Caco-2 (cell line): ENCODE data around the gene FAM3A. TPM values are rescaled to one million over a fixed set of nuclear protein-coding genes. Genes with fewer than 3 reads are reported as not detected.

Source experiments
- BruUV-seq: library from RNA; stranded (reverse); fragments of 400-500 nt; replicated peaks from 2 replicates; lab custom pipeline; 2021; lab: Mats Ljungman, UMichigan
- CTCF ChIA-PET: fragments of 300-600 bp; sonication (Branson Sonifier 250); formaldehyde crosslinking; loops from one replicate; lab custom pipeline; 2022; ENCODE audit warnings: antibody characterized with exemption; lab: Charles Lee
- POLR2A ChIA-PET: fragments of 300-600 bp; sonication (Branson Sonifier 250); formaldehyde crosslinking; loops from one replicate; lab custom pipeline; 2022; ENCODE audit warnings: antibody characterized with exemption; lab: Charles Lee
- DNase-seq, 2 experiments: peaks; one replicate each; pipeline versions ENCODE4 v3.0.0 to v3.0.0-alpha.2; 2020 to 2022
- H3K27me3 ChIP-seq: replicated peaks from 2 replicates; pipeline ENCODE4 v1.6.0; 2011; ENCODE audit warnings: low read length; ENCODE audit not compliant: control insufficient read depth, insufficient read depth
- H3K36me3 ChIP-seq: 2 replicates; pipeline ENCODE4 v1.5.1; 2011; ENCODE audit warnings: low read length; ENCODE audit not compliant: control insufficient read depth, insufficient read depth
- H3K4me1 ChIP-seq: fragments of 250-450 bp; sonication (Bioruptor Pico); 2 replicates; pipeline ENCODE4 v1.5.1; 2020; ENCODE audit warnings: mild to moderate bottlenecking
- H3K4me3 ChIP-seq: 2 replicates; pipeline ENCODE4 v1.5.1; 2011; ENCODE audit warnings: low read depth, mild to moderate bottlenecking, control low read depth, low read length
- H3K9me3 ChIP-seq: fragments of 250-450 bp; sonication (Bioruptor Pico); 2 replicates; pipeline ENCODE4 v1.5.1; 2020; ENCODE audit warnings: mild to moderate bottlenecking, moderate library complexity
- H3K27ac Mint-ChIP-seq: one replicate; pipeline ENCODE4 v1.8.0; 2022; ENCODE audit warnings: mixed read lengths; ENCODE audit not compliant: unreplicated experiment
- H3K27me3 Mint-ChIP-seq: one replicate; pipeline ENCODE4 v1.8.0; 2022; ENCODE audit warnings: mixed read lengths; ENCODE audit not compliant: insufficient read depth, unreplicated experiment
- H3K36me3 Mint-ChIP-seq: one replicate; pipeline ENCODE4 v1.8.0; 2022; ENCODE audit warnings: mild to moderate bottlenecking, mixed read lengths; ENCODE audit not compliant: insufficient read depth, unreplicated experiment
- H3K4me1 Mint-ChIP-seq: one replicate; pipeline ENCODE4 v1.8.0; 2022; ENCODE audit warnings: low read depth, mixed read lengths; ENCODE audit not compliant: unreplicated experiment
- H3K4me3 Mint-ChIP-seq: one replicate; pipeline ENCODE4 v1.8.0; 2022; ENCODE audit warnings: mild to moderate bottlenecking, moderate library complexity, mixed read lengths; ENCODE audit not compliant: unreplicated experiment
- H3K9me3 Mint-ChIP-seq: one replicate; pipeline ENCODE4 v1.8.0; 2022; ENCODE audit warnings: mixed read lengths; ENCODE audit not compliant: unreplicated experiment
- intact Hi-C: fragments of 100-400 bp; cut with micrococcal nuclease; formaldehyde crosslinking; loops from one replicate; pipeline ENCODE4 v1.10.0; 2022; ENCODE audit not compliant: unreplicated experiment
- total RNA-seq: library from RNA; stranded (reverse); gene quantifications from 2 replicates; pipeline ENCODE4 v1.2.3, GENCODE V29; 2022
- TF ChIP-seq, protein P1 (sequence below), 2 experiments: fragments of 200-600 bp in 1 of 2; IDR thresholded peaks; 1 replicate in 1 of 2; 2 replicates in 1 of 2; pipeline versions ENCODE4 v1.5.1 to v1.8.0; 2011 to 2022; ENCODE audit warnings: antibody characterized with exemption in 1 of 2, control low read depth in 1 of 2, inconsistent platforms in 1 of 2, low read depth in 1 of 2, low read length in 1 of 2, mild to moderate bottlenecking in 1 of 2, moderate library complexity in 1 of 2; ENCODE audit not compliant: insufficient read depth in 1 of 2, severe bottlenecking in 1 of 2, unreplicated experiment in 1 of 2

FAM3A gene
- total RNA-seq, 1 experiment from 2014 or later: 27.3 TPM

- CTCF ChIA-PET: no interaction called here
- no peaks in the 10 kb centered on the region for H3K9me3 ChIP-seq
- no peaks in the 10 kb centered on the region for H3K36me3 Mint-ChIP-seq
- H3K27me3 ChIP-seq: no peaks in the 10 kb centered on the region
- intact Hi-C loops: no loop called here
- no peak overlapping the region for H3K4me3 ChIP-seq
- no peaks in the 10 kb centered on the region for H3K27me3 Mint-ChIP-seq
- TF ChIP-seq, protein P1, sequence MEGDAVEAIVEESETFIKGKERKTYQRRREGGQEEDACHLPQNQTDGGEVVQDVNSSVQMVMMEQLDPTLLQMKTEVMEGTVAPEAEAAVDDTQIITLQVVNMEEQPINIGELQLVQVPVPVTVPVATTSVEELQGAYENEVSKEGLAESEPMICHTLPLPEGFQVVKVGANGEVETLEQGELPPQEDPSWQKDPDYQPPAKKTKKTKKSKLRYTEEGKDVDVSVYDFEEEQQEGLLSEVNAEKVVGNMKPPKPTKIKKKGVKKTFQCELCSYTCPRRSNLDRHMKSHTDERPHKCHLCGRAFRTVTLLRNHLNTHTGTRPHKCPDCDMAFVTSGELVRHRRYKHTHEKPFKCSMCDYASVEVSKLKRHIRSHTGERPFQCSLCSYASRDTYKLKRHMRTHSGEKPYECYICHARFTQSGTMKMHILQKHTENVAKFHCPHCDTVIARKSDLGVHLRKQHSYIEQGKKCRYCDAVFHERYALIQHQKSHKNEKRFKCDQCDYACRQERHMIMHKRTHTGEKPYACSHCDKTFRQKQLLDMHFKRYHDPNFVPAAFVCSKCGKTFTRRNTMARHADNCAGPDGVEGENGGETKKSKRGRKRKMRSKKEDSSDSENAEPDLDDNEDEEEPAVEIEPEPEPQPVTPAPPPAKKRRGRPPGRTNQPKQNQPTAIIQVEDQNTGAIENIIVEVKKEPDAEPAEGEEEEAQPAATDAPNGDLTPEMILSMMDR (IDR thresholded peaks at IDR 0.05; ENCODE audit: insufficient read depth in 1 of 2, low read depth in 1 of 2, low read length in 1 of 2, severe bottlenecking in 1 of 2, unreplicated experiment in 1 of 2): no peak
- H3K36me3 ChIP-seq: no peaks in the 10 kb centered on the region
- H3K4me1 ChIP-seq: no peaks in the 10 kb centered on the region
- peaks cover 6% of the 10 kb centered on the region for H3K4me1 Mint-ChIP-seq
- H3K27ac Mint-ChIP-seq: no peak overlapping the region
- H3K9me3 Mint-ChIP-seq: no peaks in the 10 kb centered on the region
- DNase-seq: no peak
- no peak overlapping the region for H3K4me3 Mint-ChIP-seq
- POLR2A ChIA-PET: no interaction called here
- BruUV-seq: no TSS peak
Observed at GRCh38 chrX:154495472-154495922, 20.5 kb downstream of the FAM3A start.

- ChIA-PET POLR2A (no interaction called here), CTCF (no interaction called here)
- Mint-ChIP-seq H3K4me1 (peaks cover 6% of the 10 kb centered on the region), H3K27me3 (no peaks in the 10 kb centered on the region), H3K4me3 (no peak overlapping the region), H3K27ac (no peak overlapping the region), H3K36me3 (peaks cover 2% of the 10 kb centered on the region), H3K9me3 (no peaks in the 10 kb centered on the region)
- no TSS peak for BruUV-seq
- Histone ChIP-seq H3K36me3 (no peaks in the 10 kb centered on the region), H3K9me3 (no peaks in the 10 kb centered on the region), H3K4me1 (no peaks in the 10 kb centered on the region), H3K4me3 (no peak overlapping the region), H3K27me3 (no peaks in the 10 kb centered on the region)
- intact Hi-C loops: no loop called here
- DNase-seq: no peak
- TF ChIP-seq, protein P1 (IDR thresholded peaks at IDR 0.05; ENCODE audit: insufficient read depth in 1 of 2, low read depth in 1 of 2, low read length in 1 of 2, severe bottlenecking in 1 of 2, unreplicated experiment in 1 of 2): no peak
Observed at GRCh38 chrX:154494715-154495114, 21.3 kb downstream of the FAM3A start.

- H3K9me3 ChIP-seq: no peaks in the 10 kb centered on the region
- peak; percentile 94 to 95 for DNase-seq
- intact Hi-C loops: loop anchor here (1.0 to 2.0 kb wide), 2 partner anchors 26 to 44 kb away; partner anchors contain the start of gene FAM3A
- POLR2A ChIA-PET: interaction anchor here (0.5 to 1.9 kb wide), 16 partner anchors 9 to 315 kb away, joined by 3 to 16 read pairs (median 4); partner anchors contain the start of genes EMD, FAM3A, FAM50A and IKBKG
- CTCF ChIA-PET: interaction anchor here (0.7 to 1.7 kb wide), 6 partner anchors 12 to 117 kb away, joined by 3 to 7 read pairs (median 4); partner anchors contain the start of genes DNASE1L1, FAM3A and LAGE3
- H3K27me3 ChIP-seq: no peaks in the 10 kb centered on the region
- H3K4me3 Mint-ChIP-seq: peak within 1 kb of the TSS; percentile 73
- no peaks in the 10 kb centered on the region for H3K36me3 ChIP-seq
- H3K27ac Mint-ChIP-seq: peak within 1 kb of the TSS; percentile 92
- no peaks in the 10 kb centered on the region for H3K27me3 Mint-ChIP-seq
- no TSS peak for BruUV-seq
- TF ChIP-seq, protein P1 (IDR thresholded peaks at IDR 0.05; ENCODE audit: insufficient read depth in 1 of 2, low read depth in 1 of 2, low read length in 1 of 2, severe bottlenecking in 1 of 2, unreplicated experiment in 1 of 2): peak in 1 of 2 experiments; percentile 15
- peak within 1 kb of the TSS; percentile 57 for H3K4me3 ChIP-seq
- peaks cover 4% of the 10 kb centered on the region; the same call in 1 of the 2 replicates for H3K4me1 ChIP-seq
- H3K36me3 Mint-ChIP-seq: peaks cover 5% of the 10 kb centered on the region
- peaks cover 6% of the 10 kb centered on the region for H3K4me1 Mint-ChIP-seq
- no peaks in the 10 kb centered on the region for H3K9me3 Mint-ChIP-seq
Observed at GRCh38 chrX:154490414-154491083, 25.5 kb downstream of the FAM3A start, which contains the start of gene SLC10A3. TSS of gene SLC10A3 (minus strand) at chrX:154490629. CDS start at chrX:154488940, 1,689 bp downstream.
